Measurements from ENCODE around the gene GPANK1. TPM values are rescaled to one million over a fixed set of nuclear protein-coding genes. Genes with fewer than 3 reads are reported as not detected.

The GPANK1 gene
- total and polyA plus RNA-seq, 9 of the 15 experiments (the other 6 are each of a cell fraction or from before 2014, with no cell fraction given): 32.2 to 111 (median 46.3) TPM

DNA sequence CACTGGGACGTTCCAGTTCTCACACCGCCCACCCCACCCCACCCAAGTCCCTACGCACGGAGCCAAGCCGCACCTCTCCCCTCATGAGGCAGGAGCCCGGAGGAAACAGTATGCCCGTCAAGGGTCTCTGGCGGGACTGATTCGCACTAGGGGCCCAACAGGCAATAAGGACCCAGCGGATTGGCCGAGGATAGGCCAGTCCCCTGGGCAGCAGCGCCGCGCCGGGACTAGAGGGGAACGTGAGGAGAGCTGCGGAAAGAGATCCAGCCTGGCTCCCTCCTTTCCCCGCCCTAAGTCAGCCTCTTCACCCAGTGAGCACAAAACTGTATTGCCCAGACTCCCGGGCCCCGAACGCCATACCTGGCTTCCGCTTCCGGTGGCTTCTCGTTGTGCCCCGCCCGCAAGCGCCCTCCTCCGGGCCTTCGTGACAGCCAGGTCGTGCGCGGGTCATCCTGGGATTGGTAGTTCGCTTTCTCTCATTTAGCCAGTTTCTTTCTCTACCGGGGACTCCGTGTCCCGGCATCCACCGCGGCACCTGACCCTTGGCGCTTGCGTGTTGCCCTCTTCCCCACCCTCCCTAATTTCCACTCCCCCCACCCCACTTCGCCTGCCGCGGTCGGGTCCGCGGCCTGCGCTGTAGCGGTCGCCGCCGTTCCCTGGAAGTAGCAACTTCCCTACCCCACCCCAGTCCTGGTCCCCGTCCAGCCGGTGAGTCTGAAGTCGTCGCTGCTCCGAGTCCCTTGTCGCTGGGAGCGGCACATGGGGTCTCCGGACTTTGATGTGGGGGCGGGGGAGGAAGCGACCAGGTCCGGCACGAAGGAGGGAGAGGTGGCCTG, 922 bp upstream of the GPANK1 start, which contains the start of gene CSNK2B (continued):
- TF ChIP-seq, protein P1, sequence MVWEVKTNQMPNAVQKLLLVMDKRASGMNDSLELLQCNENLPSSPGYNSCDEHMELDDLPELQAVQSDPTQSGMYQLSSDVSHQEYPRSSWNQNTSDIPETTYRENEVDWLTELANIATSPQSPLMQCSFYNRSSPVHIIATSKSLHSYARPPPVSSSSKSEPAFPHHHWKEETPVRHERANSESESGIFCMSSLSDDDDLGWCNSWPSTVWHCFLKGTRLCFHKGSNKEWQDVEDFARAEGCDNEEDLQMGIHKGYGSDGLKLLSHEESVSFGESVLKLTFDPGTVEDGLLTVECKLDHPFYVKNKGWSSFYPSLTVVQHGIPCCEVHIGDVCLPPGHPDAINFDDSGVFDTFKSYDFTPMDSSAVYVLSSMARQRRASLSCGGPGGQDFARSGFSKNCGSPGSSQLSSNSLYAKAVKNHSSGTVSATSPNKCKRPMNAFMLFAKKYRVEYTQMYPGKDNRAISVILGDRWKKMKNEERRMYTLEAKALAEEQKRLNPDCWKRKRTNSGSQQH (CRISPR knock-in tag; IDR thresholded peaks at IDR 0.05): peak; percentile 62
- TF ChIP-seq, protein P2, sequence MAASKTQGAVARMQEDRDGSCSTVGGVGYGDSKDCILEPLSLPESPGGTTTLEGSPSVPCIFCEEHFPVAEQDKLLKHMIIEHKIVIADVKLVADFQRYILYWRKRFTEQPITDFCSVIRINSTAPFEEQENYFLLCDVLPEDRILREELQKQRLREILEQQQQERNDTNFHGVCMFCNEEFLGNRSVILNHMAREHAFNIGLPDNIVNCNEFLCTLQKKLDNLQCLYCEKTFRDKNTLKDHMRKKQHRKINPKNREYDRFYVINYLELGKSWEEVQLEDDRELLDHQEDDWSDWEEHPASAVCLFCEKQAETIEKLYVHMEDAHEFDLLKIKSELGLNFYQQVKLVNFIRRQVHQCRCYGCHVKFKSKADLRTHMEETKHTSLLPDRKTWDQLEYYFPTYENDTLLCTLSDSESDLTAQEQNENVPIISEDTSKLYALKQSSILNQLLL (CRISPR knock-in tag; IDR thresholded peaks at IDR 0.05; ENCODE audit: borderline replicate concordance): no peak
- TF ChIP-seq ESRRB (CRISPR knock-in tag; IDR thresholded peaks at IDR 0.05; ENCODE audit: borderline replicate concordance): 0 out of 2 replicates have a peak, but pooled peaks have one; percentile 43
- no peak for TF ChIP-seq TGIF2 (CRISPR knock-in tag; IDR thresholded peaks at IDR 0.05)
- TF ChIP-seq NR1H2 (CRISPR knock-in tag; IDR thresholded peaks at IDR 0.05): 0 out of 2 replicates have a peak, but pooled peaks have one; percentile 37
- TF ChIP-seq RHOXF2B (CRISPR knock-in tag; conservative IDR thresholded peaks at IDR 0.05): peak; percentile 86; the same call in 1 of the 2 replicates
- TF ChIP-seq, protein P3, sequence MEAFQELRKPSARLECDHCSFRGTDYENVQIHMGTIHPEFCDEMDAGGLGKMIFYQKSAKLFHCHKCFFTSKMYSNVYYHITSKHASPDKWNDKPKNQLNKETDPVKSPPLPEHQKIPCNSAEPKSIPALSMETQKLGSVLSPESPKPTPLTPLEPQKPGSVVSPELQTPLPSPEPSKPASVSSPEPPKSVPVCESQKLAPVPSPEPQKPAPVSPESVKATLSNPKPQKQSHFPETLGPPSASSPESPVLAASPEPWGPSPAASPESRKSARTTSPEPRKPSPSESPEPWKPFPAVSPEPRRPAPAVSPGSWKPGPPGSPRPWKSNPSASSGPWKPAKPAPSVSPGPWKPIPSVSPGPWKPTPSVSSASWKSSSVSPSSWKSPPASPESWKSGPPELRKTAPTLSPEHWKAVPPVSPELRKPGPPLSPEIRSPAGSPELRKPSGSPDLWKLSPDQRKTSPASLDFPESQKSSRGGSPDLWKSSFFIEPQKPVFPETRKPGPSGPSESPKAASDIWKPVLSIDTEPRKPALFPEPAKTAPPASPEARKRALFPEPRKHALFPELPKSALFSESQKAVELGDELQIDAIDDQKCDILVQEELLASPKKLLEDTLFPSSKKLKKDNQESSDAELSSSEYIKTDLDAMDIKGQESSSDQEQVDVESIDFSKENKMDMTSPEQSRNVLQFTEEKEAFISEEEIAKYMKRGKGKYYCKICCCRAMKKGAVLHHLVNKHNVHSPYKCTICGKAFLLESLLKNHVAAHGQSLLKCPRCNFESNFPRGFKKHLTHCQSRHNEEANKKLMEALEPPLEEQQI (IDR thresholded peaks at IDR 0.05): no peak
- TF ChIP-seq ZNF384 (IDR thresholded peaks at IDR 0.05; ENCODE audit: low read depth, low read length): no peak; the same call in 1 of the 2 replicates
- TF ChIP-seq NFE2 (IDR thresholded peaks at IDR 0.05; ENCODE audit: low read depth): peak; percentile 56; the same call in 1 of the 2 replicates
- TF ChIP-seq U2AF2 (optimal IDR thresholded peaks at IDR 0.05; ENCODE audit: low read depth, low read length): no peak
- peak; percentile 69; the same call in 1 of the 2 replicates for TF ChIP-seq HIVEP1 (CRISPR knock-in tag; IDR thresholded peaks at IDR 0.05)
- peak; percentile 69 to 76; a peak in 2 of 4 replicates for TF ChIP-seq SIN3A (IDR thresholded peaks at IDR 0.05; ENCODE audit: borderline replicate concordance in 2 of 2, control insufficient read depth in 1 of 2, low read depth in 2 of 2, low read length in 2 of 2)
- peak; percentile 73 for TF ChIP-seq LEF1 (IDR thresholded peaks at IDR 0.05)
- peak; percentile 78; the same call in 1 of the 2 replicates for TF ChIP-seq FOXK1 (CRISPR knock-in tag; IDR thresholded peaks at IDR 0.05; ENCODE audit: borderline replicate concordance)
- no peak for TF ChIP-seq SRSF1 (IDR thresholded peaks at IDR 0.05; ENCODE audit: low read depth, low read length)
- TF ChIP-seq POLR2A (conservative IDR thresholded peaks at IDR 0.05): peak; percentile 99
- TF ChIP-seq TOE1 (IDR thresholded peaks at IDR 0.05; ENCODE audit: borderline replicate concordance): no peak
- TF ChIP-seq TOE1 (CRISPR knock-in tag; IDR thresholded peaks at IDR 0.05; ENCODE audit: borderline replicate concordance, low read depth): no peak; the same call in 1 of the 2 replicates
- TF ChIP-seq, protein P4, sequence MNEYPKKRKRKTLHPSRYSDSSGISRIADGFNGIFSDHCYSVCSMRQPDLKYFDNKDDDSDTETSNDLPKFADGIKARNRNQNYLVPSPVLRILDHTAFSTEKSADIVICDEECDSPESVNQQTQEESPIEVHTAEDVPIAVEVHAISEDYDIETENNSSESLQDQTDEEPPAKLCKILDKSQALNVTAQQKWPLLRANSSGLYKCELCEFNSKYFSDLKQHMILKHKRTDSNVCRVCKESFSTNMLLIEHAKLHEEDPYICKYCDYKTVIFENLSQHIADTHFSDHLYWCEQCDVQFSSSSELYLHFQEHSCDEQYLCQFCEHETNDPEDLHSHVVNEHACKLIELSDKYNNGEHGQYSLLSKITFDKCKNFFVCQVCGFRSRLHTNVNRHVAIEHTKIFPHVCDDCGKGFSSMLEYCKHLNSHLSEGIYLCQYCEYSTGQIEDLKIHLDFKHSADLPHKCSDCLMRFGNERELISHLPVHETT (CRISPR knock-in tag; conservative IDR thresholded peaks at IDR 0.05 in 1 of 2, IDR thresholded peaks at IDR 0.05 in 1 of 2): no peak
- no peak for TF ChIP-seq GTF2E2 (tag; IDR thresholded peaks at IDR 0.05)
- TF ChIP-seq MAFG (tag; conservative IDR thresholded peaks at IDR 0.05): no peak
